Measurements from ENCODE around the gene GPR3. TPM values are rescaled to one million over a fixed set of nuclear protein-coding genes. Genes with fewer than 3 reads are reported as not detected.

The GPR3 gene
- total and polyA plus RNA-seq, 2 of the 8 experiments (the other 6 are each of a cell fraction or from before 2014, with no cell fraction given) = 9.9 to 26.5 TPM

DNA sequence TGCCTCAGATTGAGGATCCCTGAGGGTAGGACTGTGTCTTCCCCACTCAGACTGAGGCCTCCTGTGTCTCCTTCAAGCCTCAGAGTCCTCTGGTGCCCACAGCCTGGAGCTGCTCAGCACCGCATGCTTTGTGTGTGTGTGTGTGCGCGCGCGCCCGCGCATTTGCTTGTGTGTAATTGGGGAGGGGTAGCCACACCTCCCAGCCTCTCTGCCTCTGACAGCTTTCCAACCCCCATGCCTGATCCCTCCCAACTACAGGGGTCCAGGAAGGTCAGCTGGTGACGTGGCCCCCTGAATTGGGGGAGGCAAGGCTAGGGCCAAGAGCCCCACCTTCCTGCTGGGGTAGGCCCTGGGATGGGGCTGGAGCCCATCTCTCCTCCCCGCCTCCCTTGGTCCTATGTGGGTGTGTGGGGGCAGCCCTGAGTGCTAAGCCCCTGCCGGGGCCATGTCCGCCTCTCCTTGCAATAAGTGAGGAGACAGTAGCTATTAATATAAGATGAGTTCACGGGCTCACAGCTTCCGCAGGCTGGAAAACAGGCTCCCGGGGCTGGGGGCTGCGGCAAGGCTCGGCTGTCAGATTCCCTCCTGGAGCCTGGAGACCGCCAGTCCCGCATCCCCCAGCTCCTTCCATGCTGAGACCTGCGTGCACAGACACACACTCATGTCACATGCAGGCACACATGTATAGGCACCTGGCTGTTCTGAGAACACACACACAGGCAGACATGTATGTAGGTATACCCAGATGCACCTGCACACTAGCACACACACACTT lies 7.0 kb downstream of the GPR3 start:
- POLR2A ChIA-PET (ENCODE audit: partially characterized antibody) = interaction anchor here (0.8 to 1.8 kb wide), 8 partner anchors 14 to 206 kb away, joined by 3 to 6 read pairs (median 4); partner anchors contain the start of gene MAP3K6
- DNase-seq (ENCODE audit: low read depth in 1 of 2, low spot score in 2 of 2) = no peak

More for the DNA sequence above, 7.0 kb downstream of the GPR3 start:
- H4K8ac ChIP-seq (ENCODE audit: extremely low read depth, insufficient read depth, low read length) = no peak overlapping the region
- H3K18ac ChIP-seq (ENCODE audit: extremely low read depth, low read length) = no peak overlapping the region
- 91% methylated on average over 19 of the region's 19 CpGs; no CpG with 5 or more reads in 1 of the 2 experiments for WGBS, 2 experiments (ENCODE audit: extremely low coverage in 1 of 2, insufficient coverage in 1 of 2, insufficient read length in 1 of 2, insufficient replicate concordance in 2 of 2, low coverage in 1 of 2, low lambda C conversion rate in 2 of 2, missing lambda C conversion rate in 1 of 2)
- no peak overlapping the region for H3K4me3 ChIP-seq (ENCODE audit: extremely low read depth in 1 of 4, insufficient read depth in 2 of 4, low read depth in 3 of 4, low read length in 4 of 4)
- peaks cover 2 to 4% of the 10 kb centered on the region in 2 experiments for H4K20me1 ChIP-seq (replicated peaks in 1 of 2; ENCODE audit: control insufficient read depth in 1 of 2, insufficient read depth in 2 of 2, low read length in 2 of 2)
- peak overlapping the region; percentile 73; the same call in 1 of the 2 replicates for H2BK12ac ChIP-seq (ENCODE audit: low read depth, low read length)
- no peaks in the 10 kb centered on the region for H3K79me1 ChIP-seq (ENCODE audit: low read depth, low read length)
- H2AFZ ChIP-seq (ENCODE audit: low read length) = no peak overlapping the region
- H3K27ac ChIP-seq (ENCODE audit: low read depth, low read length) = no peak overlapping the region
- 0 out of 2 replicates have a peak overlapping the region, but pooled peaks have one; percentile 44 for H2BK20ac ChIP-seq (ENCODE audit: low read length)
- H3K9me3 ChIP-seq (ENCODE audit: insufficient read depth in 2 of 2, low read depth in 1 of 2, low read length in 1 of 2) = no peaks in the 10 kb centered on the region
- H4K91ac ChIP-seq (replicated peaks; ENCODE audit: insufficient read length, low read length) = peak overlapping the region; percentile 38
- no peaks in the 10 kb centered on the region for H3K79me2 ChIP-seq (ENCODE audit: control insufficient read depth in 1 of 2, insufficient read depth in 2 of 2, low read length in 2 of 2)
- no peak overlapping the region for H2BK5ac ChIP-seq (ENCODE audit: low read depth, low read length)
- H3K14ac ChIP-seq (ENCODE audit: insufficient read length) = no peak overlapping the region
- no peaks in the 10 kb centered on the region for H3K36me3 ChIP-seq (ENCODE audit: control insufficient read depth in 2 of 4, insufficient read depth in 4 of 4, low read length in 3 of 4)
- TF ChIP-seq JUN (IDR thresholded peaks at IDR 0.05; ENCODE audit: low read depth, low read length) (no peak), POLR2AphosphoS5 (IDR thresholded peaks at IDR 0.05; ENCODE audit: low read depth, low read length) (no peak; the same call in 1 of the 2 replicates), HDAC6 (IDR thresholded peaks at IDR 0.05; ENCODE audit: low read depth, low read length) (no peak), KDM1A (IDR thresholded peaks at IDR 0.05; ENCODE audit: borderline replicate concordance, low read length) (no peak), RNF2 (IDR thresholded peaks at IDR 0.05; ENCODE audit: borderline replicate concordance, low read depth, low read length, missing control alignments, poor library complexity, severe bottlenecking) (no peak), SIN3A (conservative IDR thresholded peaks at IDR 0.05 in 1 of 2, IDR thresholded peaks at IDR 0.05 in 1 of 2; ENCODE audit: low read depth in 1 of 2, low read length in 2 of 2) (no peak), SAP30 (IDR thresholded peaks at IDR 0.05; ENCODE audit: insufficient read depth, insufficient replicate concordance, low read length) (no peak), BRCA1 (IDR thresholded peaks at IDR 0.05; ENCODE audit: low read depth, low read length) (no peak), TAF7 (optimal IDR thresholded peaks at IDR 0.05; ENCODE audit: borderline replicate concordance, low read depth, low read length) (no peak), HDAC2 (IDR thresholded peaks at IDR 0.05; ENCODE audit: borderline replicate concordance in 1 of 2, low read depth in 2 of 2, low read length in 2 of 2) (no peak)
- H3K23me2 ChIP-seq (ENCODE audit: low read depth, low read length) = no peaks in the 10 kb centered on the region
- H3K4ac ChIP-seq (replicated peaks; ENCODE audit: insufficient read length, low read depth, low read length) = peak overlapping the region; percentile 45
- CTCF ChIA-PET (ENCODE audit: partially characterized antibody) = interaction anchor here (0.7 to 37.8 kb wide), 18 partner anchors 11 to 271 kb away, joined by 3 to 863 read pairs (median 5); partner anchors contain the start of genes AHDC1, GPR3, MAP3K6 and SYTL1
- no peaks in the 10 kb centered on the region for H3K27me3 ChIP-seq (replicated peaks in 1 of 4; ENCODE audit: control insufficient read depth in 3 of 4, extremely low read depth in 1 of 4, insufficient read depth in 3 of 4, low read length in 3 of 4)
- peaks cover 8 to 33% (median 13%) of the 10 kb centered on the region in 4 experiments for H3K4me1 ChIP-seq (replicated peaks in 1 of 4; ENCODE audit: control insufficient read depth in 3 of 4, insufficient read depth in 4 of 4, low read length in 3 of 4)
- no peak for FAIRE-seq
- H3K4me2 ChIP-seq (ENCODE audit: insufficient read depth in 1 of 2, low read depth in 2 of 2, low read length in 2 of 2) = no peak overlapping the region
- no peak overlapping the region for H2AK5ac ChIP-seq (ENCODE audit: low read depth, low read length)
- H2BK15ac ChIP-seq (ENCODE audit: low read length) = peak overlapping the region; percentile 61; the same call in 1 of the 2 replicates
- H2BK120ac ChIP-seq (replicated peaks; ENCODE audit: low read depth, low read length) = no peak overlapping the region
- H3K23ac ChIP-seq (ENCODE audit: insufficient read length) = no peak overlapping the region
- H4K5ac ChIP-seq (ENCODE audit: insufficient read length, low read depth, low read length) = no peak overlapping the region
- H3K9ac ChIP-seq (replicated peaks in 1 of 4; ENCODE audit: extremely low read depth in 1 of 4, low read depth in 3 of 4, low read length in 3 of 4) = no peak overlapping the region
- no peak overlapping the region for H3K56ac ChIP-seq (replicated peaks; ENCODE audit: insufficient read length, low read depth, low read length)

Data from H1 (cell line).